HG03575 (cell line): ENCODE results near the gene CEP72.

ENCODE experiments used
- ATAC-seq: cut with Tn5 transposase; IDR thresholded peaks from one replicate; pipeline ENCODE4 v1.9.1; 2021; ENCODE audit not compliant: unreplicated experiment, insufficient number of reproducible peaks, low FRiP score; ENCODE audit errors: extremely low read depth

CEP72 gene

GRCh38 chr5:664343-664993, 52.3 kb downstream of the CEP72 start:
- no peak for ATAC-seq

- no peak for ATAC-seq
Measured at GRCh38 chr5:664994-665360, 52.8 kb downstream of the CEP72 start.

DNA sequence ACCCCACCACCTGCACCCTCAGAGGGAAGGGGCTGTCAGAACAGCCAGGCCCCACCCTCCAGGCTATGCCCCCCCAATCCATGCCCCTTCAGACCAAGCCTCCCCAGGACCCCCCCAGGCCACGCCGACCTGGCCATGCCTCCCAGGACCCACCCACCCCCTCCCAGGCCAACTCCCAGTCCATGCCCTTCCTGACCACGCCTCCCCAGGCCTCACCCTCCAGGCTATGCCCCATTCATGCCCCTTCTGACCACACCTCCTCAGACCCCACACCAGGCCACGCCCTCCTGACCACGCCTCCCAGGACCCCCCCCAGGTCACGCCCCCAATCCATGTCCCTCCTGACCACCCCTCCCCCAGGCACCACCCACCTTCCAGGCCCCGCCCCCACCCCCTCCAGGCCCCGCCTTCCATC, 53.4 kb downstream of the CEP72 start:
- ATAC-seq, result no peak

GRCh38 chr5:665956-666711, 54.0 kb downstream of the CEP72 start:
- no peak for ATAC-seq

DNA sequence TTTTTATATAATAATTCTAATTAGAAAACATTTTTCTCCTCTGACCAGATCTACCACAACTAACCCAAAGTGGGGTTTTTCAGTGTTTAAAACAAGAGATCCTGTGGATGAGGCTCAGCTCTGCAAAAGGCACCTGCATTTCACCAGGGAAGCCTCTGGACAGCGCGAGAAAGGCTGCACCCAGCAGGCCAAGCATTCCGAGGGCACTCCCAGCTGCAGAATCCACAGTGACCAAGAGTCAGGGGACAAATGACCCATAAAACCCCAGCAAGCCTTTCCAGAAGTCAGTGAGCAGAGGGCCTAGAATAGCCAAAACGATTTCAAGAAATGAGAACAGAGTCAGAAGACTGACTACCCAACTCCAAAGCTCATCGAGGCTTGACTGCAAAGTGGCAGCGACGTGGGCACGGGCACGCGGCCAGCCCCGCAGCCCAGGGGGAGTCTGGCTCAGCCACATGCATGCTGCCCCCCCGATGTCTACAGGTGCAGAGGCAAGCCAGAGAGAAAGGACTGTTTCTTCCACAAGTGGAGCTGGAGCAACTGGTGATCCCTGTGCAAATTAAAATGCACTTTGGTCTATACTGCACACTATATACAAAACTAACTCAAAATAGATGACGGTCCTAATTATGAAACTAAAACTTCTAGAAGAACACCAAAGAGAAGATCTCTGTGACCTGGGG, 54.8 kb downstream of the CEP72 start:
- ATAC-seq, result no peak

GRCh38 chr5:668283-668995, 56.3 kb downstream of the CEP72 start:
- ATAC-seq, result no peak

DNA sequence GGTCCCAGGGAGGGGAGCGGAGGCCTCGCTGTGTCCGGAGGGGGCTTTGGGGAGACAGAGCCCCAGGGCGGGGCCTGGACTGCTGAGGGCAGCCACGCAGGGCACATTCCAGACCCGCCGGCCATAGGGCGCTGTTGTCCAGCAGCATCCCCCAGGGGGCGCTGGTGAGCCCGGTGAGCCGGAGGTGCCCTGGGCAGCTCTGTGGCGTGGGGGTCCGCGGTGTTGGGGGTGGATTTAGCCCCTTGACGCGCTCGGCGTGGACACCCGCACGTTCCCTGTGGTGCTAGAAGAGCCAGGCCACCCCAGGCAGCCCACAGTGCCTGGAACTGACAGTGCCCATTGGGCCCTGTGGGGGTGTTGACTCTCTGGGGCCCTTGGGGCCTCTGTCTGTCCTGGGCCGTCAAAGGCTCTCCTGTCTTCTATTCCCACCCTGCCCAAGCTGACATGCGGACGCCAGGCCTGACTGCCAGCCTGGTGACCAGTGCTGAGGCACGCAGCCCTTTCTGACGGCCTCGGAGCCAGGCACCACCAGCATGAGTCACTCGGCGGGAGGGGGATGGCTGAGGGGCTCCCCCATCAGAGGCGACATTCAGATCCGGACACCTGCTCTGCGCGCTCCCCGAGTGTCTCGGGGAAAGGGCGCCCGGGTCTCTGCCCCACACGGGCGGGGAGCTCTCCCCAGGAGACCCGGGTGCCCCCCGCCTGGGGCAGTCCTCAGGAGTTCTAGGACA, 57.1 kb downstream of the CEP72 start:
- ATAC-seq, result no peak

- no peak for ATAC-seq
Measured at GRCh38 chr5:669842-670395, 57.8 kb downstream of the CEP72 start.

- ATAC-seq, result no peak
Measured at GRCh38 chr5:670396-671270, 58.5 kb downstream of the CEP72 start.

DNA sequence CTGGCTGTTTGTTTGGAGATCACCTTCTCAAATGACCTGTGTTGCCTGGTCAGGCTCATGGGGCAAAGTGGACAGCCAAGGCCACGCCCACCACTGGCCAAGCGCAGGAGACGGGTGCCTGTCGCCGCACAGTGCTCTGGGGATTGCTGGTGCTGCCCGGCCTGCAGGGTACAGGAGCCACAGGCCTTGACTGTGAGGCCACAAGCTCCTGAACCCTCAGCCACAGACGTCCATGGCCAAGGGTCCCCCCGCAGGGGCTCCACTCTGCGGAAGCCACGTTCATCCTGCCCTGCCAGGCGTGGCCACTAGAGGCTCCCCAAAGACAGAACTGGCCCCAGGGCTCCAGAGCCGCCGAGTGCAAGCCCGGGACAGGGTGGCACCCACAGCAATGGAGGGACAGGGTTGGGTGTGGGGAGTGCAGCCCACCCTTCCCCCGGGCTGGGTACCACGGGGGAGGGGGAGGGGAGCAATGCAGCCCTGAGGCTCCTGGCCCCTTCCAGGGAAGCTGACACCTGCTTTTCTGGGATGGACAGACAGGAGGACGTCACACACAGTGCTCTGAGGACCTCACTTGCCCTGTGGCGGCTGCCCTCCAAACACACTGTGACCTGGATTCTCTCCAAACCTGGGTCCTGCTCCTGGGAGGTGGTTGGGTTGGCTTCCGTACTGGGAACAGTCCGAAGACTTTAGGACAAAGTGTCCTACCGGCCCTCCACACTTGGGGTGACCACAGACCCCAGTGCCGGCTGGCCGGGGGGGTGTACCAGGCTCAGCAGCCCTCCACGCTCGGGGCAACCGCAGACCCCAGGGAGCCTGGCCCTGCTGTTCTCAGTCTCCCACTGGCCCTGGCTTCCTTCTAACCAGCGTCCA, 59.6 kb downstream of the CEP72 start:
- ATAC-seq, result no peak

- no peak for ATAC-seq
Measured at GRCh38 chr5:672329-673160, 60.4 kb downstream of the CEP72 start.

DNA sequence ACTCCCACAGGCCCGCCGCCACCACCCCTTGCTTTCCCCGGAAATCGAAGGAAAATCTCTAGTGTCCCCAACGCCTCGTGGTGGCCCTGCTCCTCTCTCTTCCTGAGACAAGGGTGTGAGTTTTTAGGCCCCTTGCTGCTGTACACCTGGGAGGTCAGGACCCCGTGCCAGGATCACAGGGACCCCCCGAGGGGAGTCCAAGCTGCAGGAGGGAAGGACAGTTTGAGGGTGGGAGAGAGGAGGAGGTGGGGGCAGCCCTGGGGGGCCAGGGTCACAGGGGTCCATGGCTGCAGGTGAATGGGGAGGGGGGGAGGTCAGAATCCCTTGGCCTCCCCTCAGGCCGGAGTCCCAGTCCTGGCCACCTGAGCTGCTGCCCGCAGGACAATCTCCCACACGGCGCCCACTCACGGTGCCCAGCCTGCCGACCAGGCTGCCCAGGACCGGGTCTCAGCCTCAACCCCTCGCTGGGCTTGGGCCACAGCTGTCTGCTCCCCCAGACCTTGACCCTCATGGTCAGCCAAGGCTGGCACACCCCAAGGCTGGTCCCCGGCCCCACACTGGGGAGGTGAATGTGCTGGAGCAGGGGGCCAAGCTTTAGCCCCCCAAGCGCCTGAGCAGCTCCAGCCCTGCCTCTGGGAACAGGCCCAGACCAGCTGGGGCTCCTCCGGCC, 61.2 kb downstream of the CEP72 start:
- ATAC-seq, result no peak

- no peak for ATAC-seq
Measured at GRCh38 chr5:673831-674629, 61.9 kb downstream of the CEP72 start.

GRCh38 chr5:674630-675011, 62.5 kb downstream of the CEP72 start:
- no peak for ATAC-seq
